SU-DHL-6 (cell line): ENCODE results near the gene FRAS1.
"Not testable (repeated sequence)": the region's sequence is repeated elsewhere in the genome, so short reads cannot be mapped to it uniquely, and the experiment has no call there.

ENCODE experiments used
- H2AFZ ChIP-seq: fragments of 200-600 bp; sonication (generic); 2 replicates; pipeline ENCODE4 v1.6.1; 2014; ENCODE audit warnings: low read depth, mild to moderate bottlenecking, moderate library complexity, mixed read lengths, antibody characterized with exemption, low read length; ENCODE audit not compliant: severe bottlenecking
- H3F3A ChIP-seq: fragments of 200-600 bp; shearing (Covaris generic); 2 replicates; pipeline ENCODE4 v1.6.0; 2016; ENCODE audit warnings: antibody characterized with exemption, mild to moderate bottlenecking; ENCODE audit not compliant: insufficient read depth
- H3K27ac ChIP-seq: fragments of 200-600 bp; sonication (generic); 2 replicates; pipeline ENCODE4 v1.5.1; 2016; ENCODE audit warnings: low read depth, mild to moderate bottlenecking, low read length, moderate library complexity, mixed read lengths
- H3K27me3 ChIP-seq: fragments of 200-600 bp; sonication (generic), shearing (Covaris generic); 2 replicates; pipeline ENCODE4 v1.6.0; 2014; ENCODE audit warnings: mild to moderate bottlenecking, low read length
- H3K36me3 ChIP-seq: fragments of 200-600 bp; sonication (generic); 2 replicates; pipeline ENCODE4 v1.6.1; 2014; ENCODE audit warnings: mild to moderate bottlenecking, low read length, mixed read lengths
- H3K4me2 ChIP-seq: fragments of 300-600, 200-600 bp; shearing (Covaris generic), sonication (generic); 2 replicates; pipeline ENCODE4 v1.6.0; 2014; ENCODE audit warnings: low read length, low read depth, mild to moderate bottlenecking; ENCODE audit not compliant: poor library complexity, severe bottlenecking
- H3K4me3 ChIP-seq: fragments of 200-600 bp; sonication (generic); 2 replicates; pipeline ENCODE4 v1.5.1; 2014; ENCODE audit warnings: antibody characterized with exemption, low read length, mild to moderate bottlenecking, mixed read lengths; ENCODE audit not compliant: insufficient read depth, poor library complexity, severe bottlenecking
- H3K79me2 ChIP-seq: fragments of 200-600 bp; sonication (generic); 2 replicates; pipeline ENCODE4 v1.6.1; 2014; ENCODE audit warnings: mild to moderate bottlenecking, low read length, moderate library complexity; ENCODE audit not compliant: insufficient read depth
- H3K9ac ChIP-seq: fragments of 200-600 bp; sonication (generic); 2 replicates; pipeline ENCODE4 v1.7.0; 2014; ENCODE audit warnings: mild to moderate bottlenecking, low read length
- H3K9me2 ChIP-seq: fragments of 200-600 bp; sonication (generic); replicated peaks from 2 replicates; pipeline ENCODE4 v1.6.1; 2014; ENCODE audit warnings: low read length; ENCODE audit not compliant: insufficient read depth
- H3K9me3 ChIP-seq: fragments of 200-600 bp; sonication (generic); 2 replicates; pipeline ENCODE4 v1.6.1; 2014; ENCODE audit warnings: low read length, mixed read lengths; ENCODE audit not compliant: insufficient read depth
- H4K20me1 ChIP-seq: fragments of 200-600 bp; sonication (generic); 2 replicates; pipeline ENCODE4 v1.6.1; 2014; ENCODE audit warnings: low read depth, mild to moderate bottlenecking, antibody characterized with exemption, low read length, moderate library complexity, mixed read lengths
- CTCF ChIP-seq: fragments of 200-600 bp; sonication (generic); IDR thresholded peaks from one replicate; pipeline ENCODE4 v1.5.1; 2017; ENCODE audit warnings: antibody characterized with exemption, mild to moderate bottlenecking, low read length, moderate library complexity; ENCODE audit not compliant: insufficient read depth, poor library complexity, severe bottlenecking
- EZH2phosphoT487 ChIP-seq: fragments of 200-600 bp; sonication (generic), shearing (Covaris generic); conservative IDR thresholded peaks from 2 replicates; pipeline ENCODE4 v1.6.1; 2018; ENCODE audit warnings: mild to moderate bottlenecking, antibody characterized with exemption, low read length, moderate library complexity, mixed read lengths

Gene FRAS1

GRCh38 chr4:78323439-78323838, 266.3 kb downstream of the FRAS1 start:
- H3K79me2 ChIP-seq: no peaks in the 10 kb centered on the region
- no peak overlapping the region for H3K9ac ChIP-seq
- H3K4me2 ChIP-seq: no peak overlapping the region
- no peak overlapping the region for H2AFZ ChIP-seq
- H4K20me1 ChIP-seq: no peaks in the 10 kb centered on the region
- no peaks in the 10 kb centered on the region for H3F3A ChIP-seq
- no peaks in the 10 kb centered on the region for H3K9me2 ChIP-seq
- H3K27ac ChIP-seq: no peak overlapping the region
- H3K4me3 ChIP-seq: no peak overlapping the region
- H3K36me3 ChIP-seq: no peaks in the 10 kb centered on the region
- H3K9me3 ChIP-seq: no peaks in the 10 kb centered on the region
- H3K27me3 ChIP-seq: no peaks in the 10 kb centered on the region
- no peak for TF ChIP-seq CTCF
- no peak for TF ChIP-seq EZH2phosphoT487

GRCh38 chr4:78324625-78325024, 267.5 kb downstream of the FRAS1 start:
- Histone ChIP-seq H3K9me3 (no peaks in the 10 kb centered on the region), H3K27ac (no peak overlapping the region), H2AFZ (no peak overlapping the region), H3K4me3 (no peak overlapping the region), H3K9ac (no peak overlapping the region), H3F3A (no peaks in the 10 kb centered on the region), H4K20me1 (no peaks in the 10 kb centered on the region), H3K27me3 (no peaks in the 10 kb centered on the region), H3K79me2 (no peaks in the 10 kb centered on the region), H3K4me2 (no peak overlapping the region), H3K9me2 (no peaks in the 10 kb centered on the region), H3K36me3 (no peaks in the 10 kb centered on the region)
- TF ChIP-seq CTCF: no peak
- TF ChIP-seq EZH2phosphoT487: no peak

- Histone ChIP-seq H3K4me3 (no peak overlapping the region), H3K9me3 (no peaks in the 10 kb centered on the region), H3K4me2 (no peak overlapping the region), H3K27ac (no peak overlapping the region), H3F3A (no peaks in the 10 kb centered on the region), H4K20me1 (no peaks in the 10 kb centered on the region), H3K9ac (no peak overlapping the region), H3K79me2 (no peaks in the 10 kb centered on the region), H3K9me2 (no peaks in the 10 kb centered on the region), H3K27me3 (no peaks in the 10 kb centered on the region), H3K36me3 (no peaks in the 10 kb centered on the region), H2AFZ (no peak overlapping the region)
- TF ChIP-seq CTCF (no peak), EZH2phosphoT487 (no peak)
These were observed 268.4 kb downstream of the FRAS1 start for GRCh38 chr4:78325271-78326157.

GRCh38 chr4:78328591-78328990, 271.5 kb downstream of the FRAS1 start:
- H3K9me3 ChIP-seq, H3K79me2 ChIP-seq, H3K4me2 ChIP-seq, H3K9me2 ChIP-seq, H4K20me1 ChIP-seq, H3K4me3 ChIP-seq, H3K9ac ChIP-seq, H3K27me3 ChIP-seq, H3F3A ChIP-seq, H3K27ac ChIP-seq, H3K36me3 ChIP-seq, H2AFZ ChIP-seq: not testable (repeated sequence)
